HepG2 (cell line): ENCODE measurements around the gene AGER. TPM values are rescaled to one million over a fixed set of nuclear protein-coding genes. Genes with fewer than 3 reads are reported as not detected.

Experiments used
- ATAC-seq: fragments of 200-7000 bp; cut with Tn5 transposase; 3 replicates; pipeline ENCODE4 v1.9.1; 2020; ENCODE audit warnings: mild to moderate bottlenecking, moderate library complexity
- BruUV-seq: library from RNA; stranded (reverse); fragments of 400-500 nt; replicated peaks from 2 replicates; lab custom pipeline; 2021; lab: Mats Ljungman, UMichigan
- CTCF ChIA-PET: fragments of 300-600 bp; formaldehyde crosslinking; extraction: SDS; loops from one replicate; lab custom pipeline; 2021; ENCODE audit warnings: low total read pairs, inconsistent platforms, low intra/inter-chr PET ratio; lab: Yijun Ruan, JAX
- POLR2A ChIA-PET: fragments of 350-600 bp; sonication (Branson Sonifier 250); formaldehyde crosslinking; loops from one replicate; lab custom pipeline; 2020; ENCODE audit warnings: antibody characterized with exemption, inconsistent platforms; lab: Yijun Ruan, JAX
- DNase-seq: peaks from one replicate; pipeline ENCODE4 v3.0.0-alpha.2; 2015; ENCODE audit warnings: low spot score
- FAIRE-seq: peaks from 3 replicates; lab custom pipeline; 2011; peaks lifted over from hg19 to GRCh38; lab: Jason Lieb, UNC
- H2AFZ ChIP-seq: one replicate; pipeline ENCODE4 v1.6.1; 2011; ENCODE audit warnings: low read length, inconsistent platforms
- H3K27ac ChIP-seq: fragments of 300-600 bp; 3 replicates; pipeline ENCODE4 v1.8.0; 2011; ENCODE audit warnings: mixed run types, mild to moderate bottlenecking, mixed read lengths, low read length, inconsistent platforms; ENCODE audit not compliant: insufficient read depth; ENCODE audit errors: extremely low read length
- H3K27me3 ChIP-seq, 2 experiments: fragments of 200-600 bp in 1 of 2; 2 replicates in 1 of 2; 3 replicates in 1 of 2; pipeline versions ENCODE4 v1.6.0 to v1.8.0; 2011; ENCODE audit warnings: low read length in 2 of 2, mild to moderate bottlenecking in 2 of 2, moderate library complexity in 2 of 2, inconsistent platforms in 1 of 2; ENCODE audit not compliant: insufficient read depth in 2 of 2, control insufficient read depth in 1 of 2
- H3K36me3 ChIP-seq, 2 experiments: fragments of 200-600 bp in 1 of 2; replicated peaks in 1 of 2; 2 replicates in 1 of 2; 3 replicates in 1 of 2; pipeline versions ENCODE4 v1.5.1 to v1.8.0; 2011; ENCODE audit warnings: low read length in 2 of 2, inconsistent platforms in 1 of 2; ENCODE audit not compliant: insufficient read depth in 2 of 2, control insufficient read depth in 1 of 2
- H3K4me1 ChIP-seq: 2 replicates; pipeline ENCODE4 v1.5.1; 2012; ENCODE audit warnings: low read length, inconsistent platforms; ENCODE audit not compliant: insufficient read depth
- H3K4me2 ChIP-seq: 2 replicates; pipeline ENCODE4 v1.6.0; 2011; ENCODE audit warnings: low read depth, low read length, inconsistent platforms
- H3K4me3 ChIP-seq, 3 experiments: fragments of 200-600 bp in 1 of 3; sonication (generic), shearing (Covaris generic) in 1 of 3; replicated peaks in 1 of 3; 2 replicates each; pipeline ENCODE4 v1.5.1; 2011 to 2016; ENCODE audit warnings: low read length in 3 of 3, inconsistent platforms in 2 of 3, low read depth in 2 of 3, mild to moderate bottlenecking in 2 of 3, control low read depth in 1 of 3, mixed read lengths in 1 of 3; ENCODE audit not compliant: insufficient read depth in 1 of 3
- H3K79me2 ChIP-seq: one replicate; pipeline ENCODE4 v1.6.1; 2011; ENCODE audit warnings: low read length, inconsistent platforms; ENCODE audit not compliant: insufficient read depth
- H3K9ac ChIP-seq: 2 replicates; pipeline ENCODE4 v1.6.0; 2011; ENCODE audit warnings: mild to moderate bottlenecking, low read depth, low read length, inconsistent platforms; ENCODE audit not compliant: insufficient read depth
- H3K9me3 ChIP-seq: 2 replicates; pipeline ENCODE4 v1.5.1; 2012; ENCODE audit warnings: mild to moderate bottlenecking, low read length
- H4K20me1 ChIP-seq: 2 replicates; pipeline ENCODE4 v1.6.0; 2011; ENCODE audit warnings: inconsistent platforms, mild to moderate bottlenecking, low read length, moderate library complexity; ENCODE audit not compliant: insufficient read depth
- GFI1 ChIP-seq: sonication (generic); formaldehyde crosslinking; IDR thresholded peaks from 2 replicates; pipeline ENCODE4 v1.5.0; 2020; ENCODE audit warnings: missing genetic modification reagents, mild to moderate bottlenecking, borderline replicate concordance
- NCOR1 ChIP-seq: fragments of 200-600 bp; sonication (generic); IDR thresholded peaks from 2 replicates; pipeline ENCODE4 v1.7.0; 2017; ENCODE audit warnings: antibody characterized with exemption, low read length, borderline replicate concordance
- NFYC ChIP-seq: IDR thresholded peaks from 2 replicates; pipeline ENCODE4 v1.6.1; 2016; ENCODE audit warnings: missing genetic modification reagents, missing compliant biosample characterization
- NKX3-1 ChIP-seq: sonication (generic); formaldehyde crosslinking; IDR thresholded peaks from 2 replicates; pipeline ENCODE4 v1.5.0; 2020; ENCODE audit warnings: missing genetic modification reagents
- RXRA ChIP-seq: sonication (generic); formaldehyde crosslinking; IDR thresholded peaks from 2 replicates; pipeline ENCODE4 v1.5.1; 2020; ENCODE audit warnings: missing genetic modification reagents
- ZMYM4 ChIP-seq: sonication (generic); formaldehyde crosslinking; IDR thresholded peaks from 2 replicates; pipeline ENCODE4 v1.8.1; 2023; ENCODE audit warnings: mild to moderate bottlenecking, missing genetic modification reagents
- ZNF430 ChIP-seq: sonication (generic); formaldehyde crosslinking; IDR thresholded peaks from 2 replicates; pipeline ENCODE4 v1.9.0; 2021; ENCODE audit warnings: mild to moderate bottlenecking, missing genetic modification reagents
- ZNF619 ChIP-seq: sonication (generic); formaldehyde crosslinking; IDR thresholded peaks from 2 replicates; pipeline ENCODE4 v1.4.0; 2020; ENCODE audit warnings: mild to moderate bottlenecking, missing genetic modification reagents
- WGBS: methylation state at CpG from one replicate; pipeline ENCODE4 v1.1.6; 2017; ENCODE audit warnings: low lambda C conversion rate; 5-methylcytosine and 5-hydroxymethylcytosine counted together
- in situ Hi-C: cut with HindIII; loops from 2 replicates; pipeline ENCODE4 v1.10.0; 2017; ENCODE audit warnings: low pct_unique_long_range_greater_than_20kb; ENCODE audit not compliant: extremely low pct_ligation_motif_present
- intact Hi-C: fragments of 100-400 bp; cut with micrococcal nuclease; formaldehyde crosslinking; loops from one replicate; pipeline ENCODE4 v1.10.0; 2022; ENCODE audit not compliant: unreplicated experiment
- polyA plus RNA-seq, 8 experiments: library from polyadenylated mRNA; depleted of rRNA in 3 of 8; stranded (reverse) in 7 of 8; unstranded in 1 of 8; fragments of >200 nt; fragmentation: Illumina TruSeq in 4 of 8; extraction: Trizol in 4 of 8; gene quantifications; 2 replicates each; pipeline versions ENCODE4 v1.2.1 to v1.2.3, GENCODE V29; 2011 to 2016; ENCODE audit warnings: low read depth in 4 of 8, missing spikeins in 1 of 8, mixed read lengths in 1 of 8; ENCODE audit not compliant: insufficient read depth in 1 of 8
- total RNA-seq, 5 experiments: library from RNA; depleted of rRNA; stranded (reverse); fragments of >200 nt; fragmentation: Illumina TruSeq; extraction: Trizol; gene quantifications; 2 replicates each; pipeline ENCODE4 v1.2.3, GENCODE V29; 2016; ENCODE audit warnings: low read depth in 1 of 5
- TF ChIP-seq, protein P1 (sequence below): sonication (generic); formaldehyde crosslinking; IDR thresholded peaks from 2 replicates; pipeline ENCODE4 v1.4.0; 2020; ENCODE audit warnings: mild to moderate bottlenecking, missing genetic modification reagents
- TF ChIP-seq, protein P2 (sequence below): fragments of 450-650 bp; IDR thresholded peaks from 2 replicates; pipeline ENCODE4 v1.6.1; 2016
- TF ChIP-seq, protein P3 (sequence below), 2 experiments: fragments of 450-650 bp in 1 of 2; sonication (generic) in 1 of 2; formaldehyde crosslinking; IDR thresholded peaks; 2 replicates each; pipeline versions ENCODE4 v1.5.0 to v1.8.0; 2020 to 2022; ENCODE audit warnings: mild to moderate bottlenecking in 1 of 2, missing genetic modification reagents in 1 of 2

AGER gene
- total and polyA plus RNA-seq, 2 of the 13 experiments (the other 11 are each of a cell fraction or from before 2014, with no cell fraction given) = 1.9 to 5.1 TPM

DNA sequence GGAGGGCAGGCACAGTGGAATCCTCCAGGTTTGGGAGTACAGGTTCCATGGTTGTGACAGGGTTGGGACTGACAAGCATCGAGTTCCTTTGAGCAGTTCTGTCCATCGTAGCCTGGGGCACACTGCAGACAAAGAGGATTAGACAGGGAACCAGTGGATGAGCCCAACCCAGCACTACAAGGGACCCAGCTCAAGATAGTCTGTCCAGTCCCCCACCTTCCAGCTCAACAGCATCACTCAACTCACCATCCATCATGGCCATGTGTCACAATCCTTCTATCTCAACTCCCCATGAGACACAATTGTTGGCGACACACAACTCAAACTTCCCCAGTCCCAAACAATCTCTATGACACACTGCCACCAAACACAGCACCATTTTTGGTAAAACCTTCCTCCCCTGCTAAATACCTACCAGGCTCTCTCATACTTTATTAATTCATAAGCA, 20.2 kb upstream of the AGER start:
- Histone ChIP-seq H3K27ac (no peak overlapping the region), H3K9me3 (no peaks in the 10 kb centered on the region), H2AFZ (no peak overlapping the region), H3K27me3 (peaks cover 4 to 29% of the 10 kb centered on the region in 2 experiments; a peak in 4 of 5 replicates), H3K4me2 (no peak overlapping the region), H3K36me3 (no peaks in the 10 kb centered on the region), H3K9ac (no peak overlapping the region), H3K79me2 (no peaks in the 10 kb centered on the region), H4K20me1 (no peaks in the 10 kb centered on the region), H3K4me3 (no peak overlapping the region), H3K4me1 (peaks cover 19% of the 10 kb centered on the region)
- ATAC-seq (no peak), DNase-seq (no peak), FAIRE-seq (no peak)
- in situ Hi-C loops (no loop called here), intact Hi-C loops (no loop called here)
- CTCF ChIA-PET = no interaction called here
- no TSS peak for BruUV-seq
- 30% methylated on average over 2 of the region's 3 CpGs for WGBS
- TF ChIP-seq, protein P1, sequence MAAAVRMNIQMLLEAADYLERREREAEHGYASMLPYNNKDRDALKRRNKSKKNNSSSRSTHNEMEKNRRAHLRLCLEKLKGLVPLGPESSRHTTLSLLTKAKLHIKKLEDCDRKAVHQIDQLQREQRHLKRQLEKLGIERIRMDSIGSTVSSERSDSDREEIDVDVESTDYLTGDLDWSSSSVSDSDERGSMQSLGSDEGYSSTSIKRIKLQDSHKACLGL (CRISPR knock-in tag) = 0 out of 2 replicates have a peak, but pooled peaks have one; percentile 25
- no peak for TF ChIP-seq GFI1 (CRISPR knock-in tag)
- TF ChIP-seq NKX3-1 = no peak
- no peak for TF ChIP-seq NCOR1
- no peak for TF ChIP-seq ZNF430 (CRISPR knock-in tag)
- TF ChIP-seq, protein P2, sequence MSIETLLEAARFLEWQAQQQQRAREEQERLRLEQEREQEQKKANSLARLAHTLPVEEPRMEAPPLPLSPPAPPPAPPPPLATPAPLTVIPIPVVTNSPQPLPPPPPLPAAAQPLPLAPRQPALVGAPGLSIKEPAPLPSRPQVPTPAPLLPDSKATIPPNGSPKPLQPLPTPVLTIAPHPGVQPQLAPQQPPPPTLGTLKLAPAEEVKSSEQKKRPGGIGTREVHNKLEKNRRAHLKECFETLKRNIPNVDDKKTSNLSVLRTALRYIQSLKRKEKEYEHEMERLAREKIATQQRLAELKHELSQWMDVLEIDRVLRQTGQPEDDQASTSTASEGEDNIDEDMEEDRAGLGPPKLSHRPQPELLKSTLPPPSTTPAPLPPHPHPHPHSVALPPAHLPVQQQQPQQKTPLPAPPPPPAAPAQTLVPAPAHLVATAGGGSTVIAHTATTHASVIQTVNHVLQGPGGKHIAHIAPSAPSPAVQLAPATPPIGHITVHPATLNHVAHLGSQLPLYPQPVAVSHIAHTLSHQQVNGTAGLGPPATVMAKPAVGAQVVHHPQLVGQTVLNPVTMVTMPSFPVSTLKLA = 0 out of 2 replicates have a peak, but pooled peaks have one; percentile 15
- TF ChIP-seq ZMYM4 (CRISPR knock-in tag) = no peak
- TF ChIP-seq ZNF619 (CRISPR knock-in tag) = no peak
- no peak for TF ChIP-seq NFYC (CRISPR knock-in tag)
- TF ChIP-seq, protein P3, sequence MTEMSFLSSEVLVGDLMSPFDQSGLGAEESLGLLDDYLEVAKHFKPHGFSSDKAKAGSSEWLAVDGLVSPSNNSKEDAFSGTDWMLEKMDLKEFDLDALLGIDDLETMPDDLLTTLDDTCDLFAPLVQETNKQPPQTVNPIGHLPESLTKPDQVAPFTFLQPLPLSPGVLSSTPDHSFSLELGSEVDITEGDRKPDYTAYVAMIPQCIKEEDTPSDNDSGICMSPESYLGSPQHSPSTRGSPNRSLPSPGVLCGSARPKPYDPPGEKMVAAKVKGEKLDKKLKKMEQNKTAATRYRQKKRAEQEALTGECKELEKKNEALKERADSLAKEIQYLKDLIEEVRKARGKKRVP (CRISPR knock-in tag; IDR thresholded peaks at IDR 0.05) = no peak
- no peak for TF ChIP-seq RXRA (CRISPR knock-in tag)
- POLR2A ChIA-PET = no interaction called here
